ENCODE measurements around the gene NCR2.
A peak's percentile ranks its signal among the peaks of the same experiment; 100 is the strongest.

Gene NCR2

GRCh38 chr6:41359617-41360313 is 24.4 kb downstream of the NCR2 start:
- no peak for DNase-seq

- DNase-seq, result no peak
Measured at GRCh38 chr6:41360314-41360685, 24.9 kb downstream of the NCR2 start.

GRCh38 chr6:41366150-41366549 is 30.7 kb downstream of the NCR2 start:
- DNase-seq, result no peak

- no peak for DNase-seq
Measured at GRCh38 chr6:41367061-41367460, 31.7 kb downstream of the NCR2 start.

GRCh38 chr6:41367700-41368099 is 32.3 kb downstream of the NCR2 start:
- DNase-seq, result peak; percentile 60

GRCh38 chr6:41370488-41371111 is 35.2 kb downstream of the NCR2 start:
- DNase-seq, result no peak

- DNase-seq, result peak; percentile 43
Measured at GRCh38 chr6:41371461-41371991, 36.1 kb downstream of the NCR2 start.

GRCh38 chr6:41371992-41372831 is 36.8 kb downstream of the NCR2 start:
- DNase-seq, result peak; percentile 34

GRCh38 chr6:41372832-41373626 is 37.6 kb downstream of the NCR2 start:
- DNase-seq, result no peak

- no peak for DNase-seq
Measured at GRCh38 chr6:41373627-41373918, 38.2 kb downstream of the NCR2 start.

- DNase-seq, result no peak
Measured at GRCh38 chr6:41373919-41374617, 38.7 kb downstream of the NCR2 start.

GRCh38 chr6:41374618-41375590 is 39.5 kb downstream of the NCR2 start:
- no peak for DNase-seq

GRCh38 chr6:41375598-41376151 is 40.3 kb downstream of the NCR2 start:
- DNase-seq, result no peak

- DNase-seq, result no peak
Measured at GRCh38 chr6:41376176-41376575, 40.8 kb downstream of the NCR2 start.

GRCh38 chr6:41377071-41377470 is 41.7 kb downstream of the NCR2 start:
- DNase-seq, result no peak

- DNase-seq, result no peak
Measured at GRCh38 chr6:41379306-41379705, 43.9 kb downstream of the NCR2 start.

GRCh38 chr6:41386594-41386993 is 51.2 kb downstream of the NCR2 start:
- DNase-seq, result no peak

- no peak for DNase-seq
Measured at GRCh38 chr6:41392246-41392645, 56.8 kb downstream of the NCR2 start.

- DNase-seq, result no peak
Measured at GRCh38 chr6:41396335-41396734, 60.9 kb downstream of the NCR2 start.

GRCh38 chr6:41399424-41399823 is 64.0 kb downstream of the NCR2 start:
- DNase-seq, result no peak

All from fibroblast of skin of scalp (primary cell).